CD4-positive, alpha-beta T cell (primary cell): ENCODE results near the gene PRDM16. TPM values are rescaled to one million over a fixed set of nuclear protein-coding genes. Genes with fewer than 3 reads are reported as not detected.

Experiments
- ATAC-seq: fragments of 200-7000 bp; cut with Tn5 transposase; one replicate; pipeline ENCODE4 v1.10.0; 2022; ENCODE audit warnings: mild to moderate bottlenecking; ENCODE audit not compliant: poor library complexity
- CTCF ChIA-PET: fragments of 350-600 bp; sonication (Branson Sonifier 250); formaldehyde crosslinking; loops from one replicate; lab custom pipeline; 2021; ENCODE audit warnings: antibody characterized with exemption, inconsistent platforms; lab: Charles Lee
- POLR2A ChIA-PET: fragments of 350-600 bp; sonication (Branson Sonifier 250); formaldehyde crosslinking; loops from one replicate; lab custom pipeline; 2021; ENCODE audit warnings: antibody characterized with exemption, inconsistent platforms; lab: Charles Lee
- DNase-seq, 14 experiments: peaks; one replicate each; pipeline ENCODE4 v3.0.0-alpha.2; 2013 to 2020; ENCODE audit warnings: mixed read lengths in 2 of 14
- H3K27ac ChIP-seq, 2 donors: one replicate each; pipeline versions ENCODE4 v1.5.1 to v1.7.0; 2013; ENCODE audit warnings: low read length in 2 of 2, low read depth in 1 of 2, mild to moderate bottlenecking in 1 of 2
- H3K27me3 ChIP-seq, 2 experiments: 1 replicate in 1 of 2; 2 replicates in 1 of 2; pipeline versions ENCODE4 v1.6.1 to v1.7.0; 2013; ENCODE audit warnings: low read length in 2 of 2, control low read depth in 1 of 2, mild to moderate bottlenecking in 1 of 2, moderate library complexity in 1 of 2; ENCODE audit not compliant: insufficient read depth in 2 of 2, control insufficient read depth in 1 of 2
- H3K36me3 ChIP-seq: one replicate; pipeline ENCODE4 v1.6.1; 2013; ENCODE audit warnings: low read length, control low read depth; ENCODE audit not compliant: insufficient read depth
- H3K4me1 ChIP-seq: one replicate; pipeline ENCODE4 v1.6.1; 2013; ENCODE audit warnings: low read length, control low read depth; ENCODE audit not compliant: insufficient read depth
- H3K4me3 ChIP-seq: one replicate; pipeline ENCODE4 v1.5.1; 2013; ENCODE audit warnings: mild to moderate bottlenecking, low read length, moderate library complexity
- H3K9me3 ChIP-seq, 2 experiments: 1 replicate in 1 of 2; 2 replicates in 1 of 2; pipeline versions ENCODE4 v1.6.1 to v1.7.0; 2013; ENCODE audit warnings: low read length in 2 of 2, mild to moderate bottlenecking in 2 of 2, control low read depth in 1 of 2, moderate library complexity in 1 of 2; ENCODE audit not compliant: control insufficient read depth in 1 of 2, insufficient read depth in 1 of 2
- H3K27ac Mint-ChIP-seq: one replicate; pipeline ENCODE4 v1.8.0; 2020; ENCODE audit warnings: mixed read lengths
- H3K27me3 Mint-ChIP-seq: one replicate; pipeline ENCODE4 v1.8.0; 2021; ENCODE audit warnings: mixed read lengths
- H3K36me3 Mint-ChIP-seq: one replicate; pipeline ENCODE4 v1.8.0; 2021; ENCODE audit warnings: low read depth, mixed read lengths
- H3K4me1 Mint-ChIP-seq: one replicate; pipeline ENCODE4 v1.8.0; 2021; ENCODE audit warnings: low read depth, mixed read lengths
- H3K4me3 Mint-ChIP-seq: one replicate; pipeline ENCODE4 v1.8.0; 2020; ENCODE audit warnings: mild to moderate bottlenecking, mixed read lengths
- H3K9me3 Mint-ChIP-seq: one replicate; pipeline ENCODE4 v1.8.0; 2020; ENCODE audit warnings: mixed read lengths
- intact Hi-C, 2 experiments: fragments of 100-400 bp; cut with DNase I in 1 of 2; cut with micrococcal nuclease in 1 of 2; formaldehyde crosslinking; loops; one replicate each; pipeline versions ENCODE4 v1.15.1 to v1.9.0; 2023 to 2025; cut with DNase I, micrococcal nuclease
- total RNA-seq, 174 experiments: library from RNA in 2 of 174; stranded (reverse) in 2 of 174; gene quantifications; one replicate each; pipeline ENCODE4 v1.2.3 and lab custom pipeline; 2021 to 2026
- TF ChIP-seq, protein P1 (sequence below): fragments of 200-600 bp; IDR thresholded peaks from one replicate; pipeline ENCODE4 v1.8.0; 2022; ENCODE audit warnings: antibody characterized with exemption, mild to moderate bottlenecking

Gene PRDM16
- total RNA-seq, 2 experiments from 2014 or later: not detected

DNA sequence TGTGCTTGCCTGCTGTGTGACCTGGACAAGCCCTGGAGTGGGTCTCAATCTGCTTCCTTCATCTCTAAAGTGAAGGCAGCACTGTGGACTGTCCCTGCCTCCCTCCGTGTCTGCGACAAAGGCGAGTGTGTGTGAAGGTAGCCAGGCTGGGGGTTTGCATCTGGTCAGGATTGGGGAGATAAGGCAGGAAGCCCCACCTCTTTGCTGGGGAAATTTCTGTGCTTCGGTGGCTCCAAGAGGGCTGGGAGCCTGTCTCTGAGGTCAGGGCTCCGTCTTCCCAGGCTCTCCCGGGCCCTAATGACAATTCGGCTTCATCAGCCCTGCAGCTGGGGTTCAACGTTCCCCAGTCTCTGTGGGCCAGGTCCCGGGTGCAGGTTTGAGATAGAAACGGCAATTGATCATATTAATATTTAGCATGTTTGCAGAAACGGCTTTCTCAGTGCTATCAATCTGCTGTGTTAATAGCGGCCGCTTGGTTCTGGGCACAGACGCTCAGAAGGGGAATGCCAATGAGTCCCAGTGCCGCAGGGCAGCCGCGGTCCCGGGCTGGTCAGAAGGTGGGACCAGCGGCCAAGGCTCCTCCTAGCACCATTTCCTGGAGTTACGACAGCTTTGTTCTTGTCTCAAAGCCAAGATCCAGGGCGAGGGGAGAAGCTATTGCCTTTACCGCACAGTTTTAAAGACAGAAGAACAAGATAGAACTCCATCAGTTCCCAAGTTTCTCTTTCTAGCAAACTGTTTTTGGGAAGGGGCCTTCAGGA is 105.7 kb downstream of the PRDM16 start:
- Mint-ChIP-seq H3K9me3 (no peaks in the 10 kb centered on the region), H3K27me3 (peaks cover 33% of the 10 kb centered on the region), H3K4me1 (no peaks in the 10 kb centered on the region), H3K27ac (no peak overlapping the region), H3K36me3 (no peaks in the 10 kb centered on the region), H3K4me3 (no peak overlapping the region)
- H3K4me3 ChIP-seq: no peak overlapping the region
- TF ChIP-seq, protein P1, sequence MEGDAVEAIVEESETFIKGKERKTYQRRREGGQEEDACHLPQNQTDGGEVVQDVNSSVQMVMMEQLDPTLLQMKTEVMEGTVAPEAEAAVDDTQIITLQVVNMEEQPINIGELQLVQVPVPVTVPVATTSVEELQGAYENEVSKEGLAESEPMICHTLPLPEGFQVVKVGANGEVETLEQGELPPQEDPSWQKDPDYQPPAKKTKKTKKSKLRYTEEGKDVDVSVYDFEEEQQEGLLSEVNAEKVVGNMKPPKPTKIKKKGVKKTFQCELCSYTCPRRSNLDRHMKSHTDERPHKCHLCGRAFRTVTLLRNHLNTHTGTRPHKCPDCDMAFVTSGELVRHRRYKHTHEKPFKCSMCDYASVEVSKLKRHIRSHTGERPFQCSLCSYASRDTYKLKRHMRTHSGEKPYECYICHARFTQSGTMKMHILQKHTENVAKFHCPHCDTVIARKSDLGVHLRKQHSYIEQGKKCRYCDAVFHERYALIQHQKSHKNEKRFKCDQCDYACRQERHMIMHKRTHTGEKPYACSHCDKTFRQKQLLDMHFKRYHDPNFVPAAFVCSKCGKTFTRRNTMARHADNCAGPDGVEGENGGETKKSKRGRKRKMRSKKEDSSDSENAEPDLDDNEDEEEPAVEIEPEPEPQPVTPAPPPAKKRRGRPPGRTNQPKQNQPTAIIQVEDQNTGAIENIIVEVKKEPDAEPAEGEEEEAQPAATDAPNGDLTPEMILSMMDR: no peak
- H3K36me3 ChIP-seq: no peaks in the 10 kb centered on the region
- H3K4me1 ChIP-seq: no peaks in the 10 kb centered on the region
- POLR2A ChIA-PET: no interaction called here
- no peak for ATAC-seq
- CTCF ChIA-PET: no interaction called here
- DNase-seq: no peak
- H3K9me3 ChIP-seq: peaks cover 0 to 17% of the 10 kb centered on the region in 2 experiments
- no peak overlapping the region for H3K27ac ChIP-seq
- peaks cover 24 to 40% of the 10 kb centered on the region in 2 experiments for H3K27me3 ChIP-seq
- intact Hi-C loops: no loop called here

DNA sequence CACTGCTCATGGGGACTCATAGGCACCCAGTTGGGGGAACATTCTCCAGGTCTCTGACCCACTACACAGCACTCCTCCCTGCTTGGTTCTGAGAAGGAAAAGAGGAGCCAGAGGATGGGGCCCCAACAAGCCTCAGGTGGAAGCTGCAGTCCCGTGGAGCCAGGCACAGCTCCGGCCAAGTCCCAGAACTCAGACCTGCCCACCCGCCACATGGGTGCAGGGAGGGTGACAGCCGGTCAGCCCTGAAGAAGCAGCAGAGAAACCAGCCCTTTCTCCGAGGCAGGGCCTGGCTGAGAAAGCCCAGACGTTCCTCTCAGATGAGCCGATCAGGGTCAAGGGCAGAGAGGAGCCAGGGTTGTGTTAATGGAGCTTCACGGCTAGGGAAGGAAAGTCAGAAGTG is 106.5 kb downstream of the PRDM16 start:
- Histone ChIP-seq H3K36me3 (no peaks in the 10 kb centered on the region), H3K4me3 (no peak overlapping the region)
- intact Hi-C loops: no loop called here

DNA sequence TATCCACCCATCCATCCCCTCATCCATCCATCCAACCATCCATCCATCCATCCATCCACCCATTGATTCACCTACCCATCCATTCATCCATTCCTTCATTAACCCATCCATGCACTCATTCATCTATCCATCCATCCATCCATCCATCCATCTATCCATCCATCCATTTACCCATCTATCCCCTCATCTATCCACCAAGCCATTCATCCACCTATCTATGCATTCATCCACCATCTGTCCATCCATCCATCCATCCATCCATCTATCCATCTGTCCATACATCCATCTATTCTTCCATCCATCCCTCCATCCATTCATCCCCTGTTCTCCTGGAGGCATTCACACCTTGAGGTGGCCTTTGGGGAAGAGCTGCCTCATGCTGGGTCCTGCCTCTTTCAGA is 107.0 kb downstream of the PRDM16 start:
- H3K27me3 Mint-ChIP-seq: peaks cover 30% of the 10 kb centered on the region
- H3K4me3 Mint-ChIP-seq: no peak overlapping the region
- no peak for ATAC-seq
- Histone ChIP-seq H3K4me1 (no peaks in the 10 kb centered on the region), H3K27ac (no peak overlapping the region), H3K9me3 (peaks cover 0 to 28% of the 10 kb centered on the region in 2 experiments), H3K27me3 (peaks cover 18 to 30% of the 10 kb centered on the region in 2 experiments), H3K36me3 (no peaks in the 10 kb centered on the region), H3K4me3 (no peak overlapping the region)
- no peak for DNase-seq
- H3K4me1 Mint-ChIP-seq: no peaks in the 10 kb centered on the region
- CTCF ChIA-PET: no interaction called here
- POLR2A ChIA-PET: no interaction called here
- TF ChIP-seq, protein P1: no peak
- intact Hi-C loops: no loop called here
- no peak overlapping the region for H3K27ac Mint-ChIP-seq
- no peaks in the 10 kb centered on the region for H3K9me3 Mint-ChIP-seq
- no peaks in the 10 kb centered on the region for H3K36me3 Mint-ChIP-seq

More for the DNA sequence above, 106.5 kb downstream of the PRDM16 start:
- TF ChIP-seq, protein P1: no peak
- Mint-ChIP-seq H3K4me1 (no peaks in the 10 kb centered on the region), H3K9me3 (no peaks in the 10 kb centered on the region), H3K27me3 (peaks cover 33% of the 10 kb centered on the region), H3K36me3 (no peaks in the 10 kb centered on the region), H3K4me3 (no peak overlapping the region), H3K27ac (no peak overlapping the region)
- no peak overlapping the region for H3K27ac ChIP-seq
- CTCF ChIA-PET: no interaction called here
- POLR2A ChIA-PET: no interaction called here
- DNase-seq: no peak
- no peak for ATAC-seq
- no peaks in the 10 kb centered on the region for H3K4me1 ChIP-seq
- peaks cover 21 to 34% of the 10 kb centered on the region in 2 experiments for H3K27me3 ChIP-seq
- H3K9me3 ChIP-seq: peaks cover 0 to 23% of the 10 kb centered on the region in 2 experiments
